ENCODE data around the gene EEF1E1.

The EEF1E1 gene

GRCh38 chr6:8090650-8091049, 11.7 kb downstream of the EEF1E1 start:
- no peak overlapping the region for H3K4me3 ChIP-seq (replicated peaks in 1 of 2; ENCODE audit: low read depth in 2 of 2, low read length in 2 of 2)
- TF ChIP-seq CTCF (IDR thresholded peaks at IDR 0.05; ENCODE audit: low read depth, low read length) = no peak
- no peak for DNase-seq (ENCODE audit: low read depth in 2 of 2)

- TF ChIP-seq CTCF (IDR thresholded peaks at IDR 0.05; ENCODE audit: low read depth, low read length) = no peak
- peak in 1 of 2 donors; percentile 41 for DNase-seq (ENCODE audit: low read depth in 2 of 2)
- no peak overlapping the region for H3K4me3 ChIP-seq (replicated peaks in 1 of 2; ENCODE audit: low read depth in 2 of 2, low read length in 2 of 2)
These were observed 13.5 kb downstream of the EEF1E1 start for GRCh38 chr6:8088886-8089285.

- no peak for DNase-seq (ENCODE audit: low read depth in 2 of 2)
- TF ChIP-seq CTCF (IDR thresholded peaks at IDR 0.05; ENCODE audit: low read depth, low read length) = no peak
- H3K4me3 ChIP-seq (replicated peaks in 1 of 2; ENCODE audit: low read depth in 2 of 2, low read length in 2 of 2) = no peak overlapping the region
These were observed 14.2 kb downstream of the EEF1E1 start for GRCh38 chr6:8087870-8088754.

- H3K4me3 ChIP-seq (replicated peaks in 1 of 2; ENCODE audit: low read depth in 2 of 2, low read length in 2 of 2) = no peak overlapping the region
- TF ChIP-seq CTCF (IDR thresholded peaks at IDR 0.05; ENCODE audit: low read depth, low read length) = no peak
- no peak for DNase-seq (ENCODE audit: low read depth in 2 of 2)
These were observed 15.5 kb downstream of the EEF1E1 start for GRCh38 chr6:8086755-8087306.

GRCh38 chr6:8085053-8085511, 17.3 kb downstream of the EEF1E1 start:
- DNase-seq (ENCODE audit: low read depth in 2 of 2) = peak; percentile 89 to 96

GRCh38 chr6:8084586-8084985, 17.8 kb downstream of the EEF1E1 start:
- H3K4me3 ChIP-seq (replicated peaks in 1 of 2; ENCODE audit: low read depth in 2 of 2, low read length in 2 of 2) = no peak overlapping the region
- no peak for TF ChIP-seq CTCF (IDR thresholded peaks at IDR 0.05; ENCODE audit: low read depth, low read length)
- DNase-seq (ENCODE audit: low read depth in 2 of 2) = peak; percentile 31 to 53

More at GRCh38 chr6:8085053-8085511, 17.3 kb downstream of the EEF1E1 start:
- TF ChIP-seq CTCF (IDR thresholded peaks at IDR 0.05; ENCODE audit: low read depth, low read length) = no peak
- H3K4me3 ChIP-seq (replicated peaks in 1 of 2; ENCODE audit: low read depth in 2 of 2, low read length in 2 of 2) = no peak overlapping the region

Measured in cardiac fibroblast (primary cell).